Aorta (tissue), 5 donors: ENCODE data around the gene AMPD3. TPM values are rescaled to one million over a fixed set of nuclear protein-coding genes. Genes with fewer than 3 reads are reported as not detected.

Experiments used
- ATAC-seq: fragments of 200-7000 bp; cut with Tn5 transposase; one replicate; pipeline ENCODE4 v1.9.1; 2022; ENCODE audit warnings: moderate library complexity; ENCODE audit not compliant: low FRiP score
- DNase-seq, 2 donors: peaks; one replicate each; pipeline ENCODE4 v3.0.0-alpha.2; 2020
- H3K27ac ChIP-seq, 2 donors: one replicate each; pipeline ENCODE4 v1.5.1; 2013; ENCODE audit warnings: low read length in 2 of 2, mild to moderate bottlenecking in 2 of 2, moderate library complexity in 2 of 2, control low read depth in 1 of 2, inconsistent platforms in 1 of 2, low read depth in 1 of 2
- H3K27me3 ChIP-seq, 2 donors: one replicate each; pipeline ENCODE4 v1.6.1; 2013; ENCODE audit warnings: control low read depth in 1 of 2, low read length in 1 of 2, mild to moderate bottlenecking in 1 of 2, moderate library complexity in 1 of 2; ENCODE audit not compliant: insufficient read depth in 2 of 2, control insufficient read depth in 1 of 2
- H3K36me3 ChIP-seq, 2 donors: one replicate each; pipeline ENCODE4 v1.6.1; 2013; ENCODE audit warnings: control low read depth in 1 of 2, low read length in 1 of 2, mild to moderate bottlenecking in 1 of 2; ENCODE audit not compliant: insufficient read depth in 2 of 2, control insufficient read depth in 1 of 2
- H3K4me1 ChIP-seq, 2 donors: one replicate each; pipeline ENCODE4 v1.6.1; 2013; ENCODE audit warnings: low read length in 2 of 2, control low read depth in 1 of 2, mild to moderate bottlenecking in 1 of 2, moderate library complexity in 1 of 2; ENCODE audit not compliant: insufficient read depth in 2 of 2, control insufficient read depth in 1 of 2
- H3K4me3 ChIP-seq, 2 donors: one replicate each; pipeline ENCODE4 v1.5.1; 2013; ENCODE audit warnings: low read length in 2 of 2, control low read depth in 1 of 2, mild to moderate bottlenecking in 1 of 2
- H3K9me3 ChIP-seq: one replicate; pipeline ENCODE4 v1.6.1; 2013; ENCODE audit warnings: mild to moderate bottlenecking, low read length; ENCODE audit not compliant: control insufficient read depth
- WGBS, 2 donors: extraction: QIAGEN DNeasy Blood & Tissue Kit; methylation state at CpG; one replicate each; pipeline ENCODE4 v1.1.7; 2013; 5-methylcytosine and 5-hydroxymethylcytosine counted together
- intact Hi-C, 2 donors: fragments of 100-400 bp; cut with DNase I; formaldehyde crosslinking; loops; one replicate each; pipeline versions ENCODE4 v1.14.2 to v1.15.0; 2022
- polyA plus RNA-seq, 2 donors: library from polyadenylated mRNA; stranded (reverse); fragments of 200-250 nt; gene quantifications; one replicate each; pipeline ENCODE4 v1.2.3, GENCODE V29; 2013
- total RNA-seq, 2 donors: library from RNA; stranded (reverse); fragmentation: NEBNext Ultra II Directional; extraction: Animal tissue kit (Norgen Biotek cat#: 25700); gene quantifications; one replicate each; pipeline ENCODE4 v1.2.1, GENCODE V29; 2021
- donor health status: healthy with polysubstance abuse.
- donor health status: Bipolar disorder and iron deficiency.
- donor health status: DM: no; HTN: no; CAD: no.
- donor health status: DM: no; HTN: no; CAD: no.
- donor health status: DM: yes; HTN: yes; CAD: no.

AMPD3 gene
- total and polyA plus RNA-seq, 4 donors = 2.5 to 16.9 (median 5.8) TPM

DNA sequence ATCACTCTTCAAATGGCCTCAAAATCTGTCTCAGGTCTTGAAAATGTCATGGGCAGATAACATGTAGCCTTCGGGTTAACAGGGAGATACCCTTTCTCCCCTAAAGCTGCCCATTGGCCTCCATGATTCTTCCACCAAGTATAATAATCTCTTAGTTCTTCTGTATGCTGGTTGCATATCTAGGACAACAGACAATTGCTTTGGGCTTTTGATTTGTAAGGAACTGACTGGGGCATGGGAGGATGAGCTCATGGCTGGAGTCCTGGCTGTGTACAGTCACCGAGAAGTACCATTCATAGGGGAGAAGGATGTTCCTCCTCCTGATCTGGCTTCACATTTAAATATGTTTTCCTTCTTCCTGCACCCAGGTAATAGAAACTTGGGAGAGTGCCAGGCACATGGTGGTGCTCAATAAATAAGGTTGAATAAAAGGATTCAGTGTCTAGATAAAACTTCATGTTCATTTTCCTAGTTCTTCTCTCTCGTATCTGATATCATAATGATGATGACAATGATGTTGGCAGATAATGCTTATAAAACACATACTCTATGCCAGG lies 2.8 kb upstream of the AMPD3 start:
- WGBS, 2 donors = 96 to 97% methylated on average over 3 of the region's 3 CpGs
- Histone ChIP-seq H3K27ac (no peak overlapping the region), H3K36me3 (no peaks in the 10 kb centered on the region), H3K4me3 (no peak overlapping the region), H3K27me3 (no peaks in the 10 kb centered on the region), H3K4me1 (no peaks in the 10 kb centered on the region), H3K9me3 (no peaks in the 10 kb centered on the region)
- ATAC-seq (no peak), DNase-seq (no peak)
- intact Hi-C loops = no loop called here

DNA sequence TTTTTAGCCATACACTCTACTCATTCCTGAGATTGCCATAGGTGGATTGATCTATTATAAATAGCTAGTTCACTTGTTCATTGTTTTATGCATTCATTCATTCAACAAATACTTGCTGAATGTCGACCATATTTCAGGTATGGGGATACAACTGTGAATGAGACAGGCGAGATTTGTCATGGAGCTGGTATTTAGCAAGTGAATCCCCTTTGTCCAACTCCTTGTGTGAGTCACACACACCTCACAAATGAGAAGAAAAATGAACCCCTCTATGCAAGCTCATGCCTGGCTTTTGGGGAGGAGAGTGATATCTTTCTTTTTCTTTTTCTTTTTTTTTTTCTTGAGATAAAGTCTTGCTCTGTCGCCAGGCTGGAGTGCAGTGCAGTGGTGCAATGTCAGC lies 1.8 kb upstream of the AMPD3 start:
- WGBS, 2 donors = 96 to 97% methylated on average over 3 of the region's 3 CpGs
- no peaks in the 10 kb centered on the region for H3K4me1 ChIP-seq
- H3K27ac ChIP-seq = no peak overlapping the region
- no peak overlapping the region for H3K4me3 ChIP-seq
- H3K9me3 ChIP-seq = no peaks in the 10 kb centered on the region
- intact Hi-C loops = no loop called here
- no peaks in the 10 kb centered on the region for H3K36me3 ChIP-seq
- no peaks in the 10 kb centered on the region for H3K27me3 ChIP-seq
- ATAC-seq (no peak), DNase-seq (no peak)

DNA sequence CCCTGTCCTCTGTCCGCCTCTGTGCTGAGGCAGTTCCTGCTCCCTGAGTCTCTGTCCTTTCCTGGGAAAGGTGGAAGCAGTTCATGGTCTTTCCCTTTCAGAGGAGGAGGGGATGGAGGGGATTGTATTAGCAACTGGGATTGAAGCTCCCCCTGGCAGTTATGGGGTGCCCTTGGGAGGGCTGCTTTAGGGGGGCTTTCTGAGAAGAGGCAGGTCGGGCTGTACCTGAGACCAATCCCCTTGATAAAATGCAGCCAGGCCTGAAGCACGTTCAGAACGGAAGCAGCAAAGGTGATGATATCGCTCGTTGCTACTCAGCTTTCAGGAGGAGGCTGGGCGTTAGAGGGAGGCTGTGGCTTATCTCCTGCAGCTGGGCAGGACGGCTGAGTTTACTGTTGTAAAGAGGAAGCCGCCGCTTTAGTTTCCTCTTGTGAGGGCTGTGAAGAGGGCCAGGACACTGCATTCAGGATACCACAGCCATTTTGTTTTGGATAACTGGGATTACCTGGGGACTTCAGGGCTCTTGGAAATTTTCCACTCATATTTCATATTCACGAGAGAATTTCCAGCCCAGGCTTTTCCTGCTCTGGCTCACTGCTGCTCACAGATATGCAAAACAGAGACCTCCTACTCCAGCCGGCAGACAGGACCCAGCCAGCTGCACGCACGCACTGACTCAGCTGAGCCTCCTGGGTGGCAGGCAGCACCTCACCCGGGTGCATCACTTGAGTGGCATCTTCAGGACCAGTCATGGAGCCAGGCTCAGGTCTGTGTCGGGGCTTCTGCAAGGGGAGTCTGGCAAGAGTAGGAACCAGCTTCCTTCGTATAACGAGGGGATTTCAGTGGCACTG lies 798 bp downstream of the AMPD3 start:
- intact Hi-C loops = no loop called here
- H3K4me3 ChIP-seq = no peak overlapping the region
- H3K4me1 ChIP-seq = no peaks in the 10 kb centered on the region
- DNase-seq = peak in 1 of 2 donors; percentile 77
- no peaks in the 10 kb centered on the region for H3K9me3 ChIP-seq
- no peak overlapping the region for H3K27ac ChIP-seq
- no peaks in the 10 kb centered on the region for H3K27me3 ChIP-seq
- 17 to 19% methylated on average over 18 of the region's 18 CpGs for whole genome bisulfite sequencing, 2 donors
- H3K36me3 ChIP-seq = no peaks in the 10 kb centered on the region
- peak; percentile 68 for ATAC-seq

DNA sequence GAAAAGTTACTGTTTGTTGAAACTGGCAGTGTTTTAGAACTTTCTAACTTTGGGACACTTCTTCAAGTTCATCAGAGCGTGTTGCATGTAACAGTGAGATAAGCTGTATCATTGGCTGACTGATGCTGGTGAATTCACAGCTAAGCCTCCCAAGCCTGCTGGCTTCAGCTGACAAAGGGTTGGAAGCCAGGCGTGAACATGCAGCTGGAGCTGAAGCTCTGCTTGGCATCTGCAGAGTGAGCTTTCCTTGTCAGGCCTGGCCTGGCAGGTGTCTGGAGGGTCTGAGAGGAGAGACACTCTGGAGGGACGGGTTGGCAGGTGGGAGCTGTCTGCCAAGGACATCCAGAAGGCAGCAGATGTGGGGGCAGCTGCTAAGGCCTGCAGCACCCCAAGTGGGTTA lies 1.5 kb downstream of the AMPD3 start:
- Histone ChIP-seq H3K27ac (no peak overlapping the region), H3K4me3 (no peak overlapping the region), H3K4me1 (no peaks in the 10 kb centered on the region), H3K36me3 (no peaks in the 10 kb centered on the region), H3K27me3 (no peaks in the 10 kb centered on the region), H3K9me3 (no peaks in the 10 kb centered on the region)
- WGBS, 2 donors = 39 to 48% methylated on average over 3 of the region's 3 CpGs
- intact Hi-C loops = no loop called here
- ATAC-seq (no peak), DNase-seq (no peak)

DNA sequence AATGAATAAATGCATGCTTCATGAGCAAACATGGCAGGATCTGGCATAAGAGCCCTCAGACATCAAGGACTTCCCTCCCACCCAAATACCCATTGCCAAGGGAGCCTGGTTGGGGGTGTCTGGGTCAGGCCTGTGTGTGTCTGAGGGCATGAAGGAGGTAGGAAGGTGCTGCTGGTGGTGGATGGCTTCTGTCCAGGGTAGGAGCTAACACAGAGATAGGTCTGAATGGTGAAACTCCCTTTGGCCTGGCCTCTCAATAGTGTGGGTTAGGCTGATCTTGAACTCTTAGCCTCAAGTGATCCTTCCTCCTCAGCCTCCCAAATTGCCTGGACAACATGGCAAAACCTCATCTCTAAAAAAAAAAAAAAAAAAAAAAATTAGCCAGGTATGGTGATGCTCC lies 2.8 kb downstream of the AMPD3 start:
- Histone ChIP-seq H3K4me3 (no peak overlapping the region), H3K27me3 (no peaks in the 10 kb centered on the region), H3K36me3 (peaks cover 0 to under 1% of the 10 kb centered on the region in 2 donors), H3K4me1 (no peaks in the 10 kb centered on the region), H3K27ac (no peak overlapping the region), H3K9me3 (no peaks in the 10 kb centered on the region)
- DNase-seq = no peak
- ATAC-seq = no peak
- intact Hi-C loops = no loop called here

DNA sequence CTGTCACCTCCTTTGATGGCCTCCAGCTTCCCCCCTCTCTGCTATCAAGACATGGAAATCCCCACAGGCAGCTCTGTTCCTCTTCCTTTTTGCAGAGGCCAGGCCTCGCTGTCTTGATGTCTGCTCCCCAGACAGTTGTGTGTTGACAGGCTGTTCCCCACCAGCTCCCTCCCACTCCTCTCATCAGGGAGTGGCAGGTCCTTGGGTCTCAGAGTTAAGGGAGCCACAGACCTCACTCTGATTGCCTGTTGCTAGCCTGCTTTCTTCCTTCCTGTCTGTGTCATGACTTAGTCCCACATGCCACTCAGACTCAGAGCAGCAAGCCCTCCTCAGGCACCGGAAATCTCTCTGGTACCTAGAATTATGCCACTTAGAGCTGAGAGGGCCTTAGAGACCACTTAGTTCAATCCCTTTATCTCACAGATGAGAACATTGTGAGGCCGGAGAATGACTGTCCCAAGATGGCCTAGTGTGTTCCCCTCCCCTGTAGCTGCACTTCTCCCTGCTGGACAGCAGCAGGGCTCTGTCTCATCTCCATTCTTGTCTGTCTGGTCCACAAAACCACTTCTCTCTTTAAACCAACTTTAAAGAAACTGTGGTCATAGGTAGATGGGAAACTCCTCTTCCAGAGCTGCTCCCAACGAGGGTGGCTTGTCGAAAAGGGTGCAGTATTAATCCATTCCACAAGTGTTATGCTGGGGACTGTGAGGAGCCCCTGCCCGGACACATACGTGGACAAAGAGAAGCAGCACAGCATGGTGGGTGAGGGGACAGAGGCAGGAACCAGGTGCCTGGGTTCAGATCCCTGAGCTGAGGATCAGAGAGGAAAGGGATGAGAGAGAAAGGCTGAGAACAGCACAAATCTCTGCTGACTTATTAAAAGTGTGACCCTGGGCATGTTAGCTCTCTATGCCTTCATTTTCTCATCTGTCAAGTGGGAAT lies 4.2 kb downstream of the AMPD3 start:
- no peak overlapping the region for H3K4me3 ChIP-seq
- 86 to 92% methylated on average over 7 of the region's 7 CpGs for WGBS, 2 donors
- no peaks in the 10 kb centered on the region for H3K27me3 ChIP-seq
- intact Hi-C loops = no loop called here
- H3K27ac ChIP-seq = no peak overlapping the region
- H3K36me3 ChIP-seq = peaks cover 0 to 4% of the 10 kb centered on the region in 2 donors
- no peak for ATAC-seq
- no peak for DNase-seq
- no peaks in the 10 kb centered on the region for H3K4me1 ChIP-seq
- H3K9me3 ChIP-seq = no peaks in the 10 kb centered on the region

DNA sequence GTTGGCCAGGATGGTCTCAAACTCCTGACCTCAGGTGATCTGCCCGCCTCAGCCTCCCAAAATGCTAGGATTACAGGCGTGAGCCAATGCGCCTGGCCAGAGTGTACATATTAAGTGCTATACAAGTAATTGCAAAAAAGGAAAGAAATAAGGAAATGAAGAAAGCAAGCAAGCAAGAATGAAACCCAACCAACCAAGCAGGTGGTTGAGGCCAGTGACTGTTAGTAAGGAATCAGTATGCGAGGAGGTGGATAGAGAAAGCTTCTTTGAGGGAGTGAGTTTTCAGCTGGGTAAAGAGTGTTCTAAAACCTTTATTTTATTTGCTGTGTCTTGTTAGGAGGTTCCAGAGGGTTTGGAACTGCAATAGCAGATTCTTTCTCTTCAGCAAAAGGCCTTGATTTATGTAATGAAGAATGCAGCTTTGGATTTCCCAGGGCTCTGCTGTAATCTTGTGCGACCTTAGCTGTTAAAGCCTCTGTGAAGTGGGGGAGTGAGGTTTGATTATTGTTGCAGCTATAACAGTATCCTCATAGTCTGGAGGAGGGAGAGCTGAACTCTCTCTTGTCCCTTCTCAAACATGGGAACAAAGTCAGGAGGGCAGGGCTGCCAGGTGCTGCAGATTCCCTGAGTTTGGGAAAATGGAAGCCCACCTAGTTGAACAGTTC lies 5.7 kb downstream of the AMPD3 start:
- no peaks in the 10 kb centered on the region for H3K4me1 ChIP-seq
- DNase-seq (no peak), ATAC-seq (no peak)
- no peak overlapping the region for H3K4me3 ChIP-seq
- no peak overlapping the region for H3K27ac ChIP-seq
- WGBS, 2 donors = 95 to 99% methylated on average over 5 of the region's 5 CpGs
- H3K27me3 ChIP-seq = no peaks in the 10 kb centered on the region
- peaks cover 0 to 4% of the 10 kb centered on the region in 2 donors for H3K36me3 ChIP-seq
- no peaks in the 10 kb centered on the region for H3K9me3 ChIP-seq
- intact Hi-C loops = no loop called here

DNA sequence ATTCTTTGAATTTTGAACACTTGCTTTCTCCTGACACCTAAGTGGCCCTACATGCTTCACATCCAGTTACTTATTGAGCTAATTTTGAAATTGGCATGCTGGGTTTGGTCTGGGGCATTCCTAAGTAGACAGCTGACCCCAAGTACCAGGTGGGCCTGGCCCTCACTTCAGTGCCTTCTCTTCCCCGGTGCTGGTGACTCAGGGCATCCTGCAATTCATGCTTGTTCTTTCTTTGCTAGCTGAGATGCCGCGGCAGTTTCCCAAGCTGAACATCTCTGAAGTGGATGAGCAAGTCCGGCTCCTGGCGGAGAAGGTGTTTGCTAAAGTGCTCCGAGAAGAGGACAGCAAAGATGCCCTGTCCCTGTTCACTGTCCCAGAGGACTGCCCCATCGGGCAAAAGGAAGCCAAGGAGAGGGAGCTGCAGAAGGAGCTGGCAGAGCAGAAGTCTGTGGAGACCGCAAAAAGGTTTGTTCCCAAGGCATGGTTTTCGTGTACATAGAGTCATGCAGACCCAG lies 6.3 kb downstream of the AMPD3 start:
- intact Hi-C loops = no loop called here
- Histone ChIP-seq H3K27ac (no peak overlapping the region), H3K4me3 (no peak overlapping the region), H3K36me3 (peaks cover 0 to 4% of the 10 kb centered on the region in 2 donors), H3K27me3 (no peaks in the 10 kb centered on the region), H3K9me3 (no peaks in the 10 kb centered on the region), H3K4me1 (no peaks in the 10 kb centered on the region)
- WGBS, 2 donors = 95 to 97% methylated on average over 9 of the region's 9 CpGs
- no peak for ATAC-seq
- DNase-seq = no peak
